GM21737 (cell line): ENCODE measurements around the gene SCGB1D1.
"Not testable (repeated sequence)": the region's sequence is repeated elsewhere in the genome, so short reads cannot be mapped to it uniquely, and the experiment has no call there.

Source experiments
- ATAC-seq: cut with Tn5 transposase; IDR thresholded peaks from one replicate; pipeline ENCODE4 v1.9.1; 2021; ENCODE audit warnings: mild to moderate bottlenecking, moderate library complexity; ENCODE audit not compliant: unreplicated experiment

Gene SCGB1D1

DNA sequence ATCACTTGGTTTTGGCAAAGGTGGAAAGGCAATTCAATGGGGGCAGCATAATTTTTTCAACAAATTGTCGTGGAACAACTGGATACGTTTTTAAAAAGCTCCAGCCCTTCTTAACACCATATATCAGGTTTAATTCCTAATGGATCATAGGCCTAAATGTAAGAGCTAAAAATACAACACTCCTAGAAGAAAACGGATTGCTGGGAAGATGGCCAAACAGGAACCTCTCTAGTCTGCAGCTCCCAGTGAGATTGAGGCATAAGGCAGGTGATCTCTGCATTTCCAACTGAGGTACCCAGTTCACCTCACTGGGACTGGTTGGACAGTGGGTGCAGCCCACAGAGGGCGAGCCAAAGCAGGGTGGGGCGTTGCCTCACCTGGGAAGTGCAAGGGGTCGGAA, 32.4 kb upstream of the SCGB1D1 start:
- ATAC-seq: no peak

- no peak for ATAC-seq
Measured at GRCh38 chr11:62166371-62166770, 23.6 kb upstream of the SCGB1D1 start.

GRCh38 chr11:62169448-62169847, 20.6 kb upstream of the SCGB1D1 start:
- ATAC-seq: no peak

DNA sequence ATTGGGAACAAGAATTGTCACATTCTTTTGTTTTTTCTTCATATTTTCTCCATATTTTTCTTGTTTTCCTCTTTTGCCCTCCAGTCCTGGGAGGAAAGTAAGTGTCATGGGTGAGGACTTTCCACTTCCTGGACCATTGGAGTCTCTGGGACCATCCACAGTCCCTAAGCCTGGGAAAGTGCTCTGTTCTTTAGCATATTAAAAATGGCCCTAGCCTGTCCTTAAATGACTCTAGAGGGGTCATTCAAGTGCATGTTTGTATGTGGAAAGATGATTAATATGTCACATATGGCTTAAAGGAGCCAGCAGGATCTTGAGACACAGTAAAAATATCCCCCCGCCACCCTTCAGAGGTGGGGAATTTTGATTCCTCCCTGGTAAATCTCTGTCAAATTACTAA, 20.1 kb upstream of the SCGB1D1 start:
- ATAC-seq: no peak

GRCh38 chr11:62171261-62171723, 18.7 kb upstream of the SCGB1D1 start:
- ATAC-seq: no peak

DNA sequence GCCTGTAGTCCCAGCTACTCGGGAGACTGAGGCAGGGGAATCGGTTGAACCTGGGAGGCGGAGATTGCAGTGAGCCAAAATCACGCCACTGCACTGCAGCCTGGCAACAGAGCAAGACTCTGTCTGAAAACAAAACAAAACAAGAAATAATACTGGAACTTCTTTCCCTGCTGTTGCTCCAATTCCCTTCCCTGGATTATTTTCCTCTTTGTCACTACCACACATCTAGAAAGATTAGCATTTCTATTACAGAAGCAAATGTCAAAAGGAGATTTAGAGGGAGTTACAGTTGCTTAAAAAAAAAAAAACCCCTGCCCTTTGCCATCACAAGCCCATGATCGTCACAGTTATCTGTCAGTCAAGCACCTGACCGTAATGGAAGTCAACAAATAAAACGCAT, 17.7 kb upstream of the SCGB1D1 start:
- ATAC-seq: no peak

GRCh38 chr11:62176766-62177165, 13.2 kb upstream of the SCGB1D1 start:
- ATAC-seq: no peak

DNA sequence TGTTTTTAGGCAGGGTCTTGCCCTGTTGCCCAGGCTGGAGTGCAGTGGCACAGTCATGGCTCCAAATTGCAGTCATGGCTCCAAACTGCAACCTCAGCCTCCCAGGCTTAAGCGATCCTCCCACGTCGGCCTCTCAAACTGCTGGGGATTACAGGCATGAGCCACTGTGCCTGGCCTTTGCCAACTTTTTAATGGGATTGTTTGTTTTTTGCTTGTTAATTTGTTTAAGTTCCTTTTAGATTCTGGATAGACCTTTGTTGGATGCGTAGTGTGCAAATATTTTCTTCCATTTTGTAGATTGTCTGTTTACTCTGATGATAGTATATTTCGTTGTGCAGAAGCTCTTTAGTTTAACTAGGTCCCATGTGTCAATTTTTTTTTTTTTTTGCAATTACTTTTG, 10.0 kb upstream of the SCGB1D1 start:
- ATAC-seq: no peak

GRCh38 chr11:62181097-62181496, 8.9 kb upstream of the SCGB1D1 start:
- no peak for ATAC-seq

- no peak for ATAC-seq
Measured at GRCh38 chr11:62182147-62182891, 7.7 kb upstream of the SCGB1D1 start.

DNA sequence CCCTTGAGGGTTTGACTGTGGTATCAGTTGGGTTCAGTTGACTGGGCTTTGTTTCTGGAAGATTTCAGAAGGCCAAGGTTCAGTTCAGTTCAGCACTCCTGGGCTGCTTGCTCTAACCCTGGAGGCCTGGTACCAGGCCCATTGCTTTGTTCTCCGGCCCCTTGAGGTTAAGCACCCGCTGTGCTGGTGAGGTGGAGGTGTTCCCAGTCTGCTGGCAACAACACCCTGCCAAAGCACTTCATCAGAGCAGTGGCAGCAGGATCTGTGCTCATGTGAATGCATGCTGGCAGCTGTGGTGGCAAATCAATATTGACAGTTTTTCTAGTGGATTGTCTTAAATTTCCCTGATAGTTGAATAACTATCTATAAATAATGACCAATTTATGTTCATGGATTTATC, 3.8 kb upstream of the SCGB1D1 start:
- no peak for ATAC-seq

- ATAC-seq: no peak
Measured at GRCh38 chr11:62193952-62194351, 3.9 kb downstream of the SCGB1D1 start.

GRCh38 chr11:62195010-62195409, 5.0 kb downstream of the SCGB1D1 start:
- not testable (repeated sequence) for ATAC-seq

- no peak for ATAC-seq
Measured at GRCh38 chr11:62195945-62196344, 5.9 kb downstream of the SCGB1D1 start.

GRCh38 chr11:62197400-62197799, 7.4 kb downstream of the SCGB1D1 start:
- ATAC-seq: not testable (repeated sequence)

- no peak for ATAC-seq
Measured at GRCh38 chr11:62201376-62201775, 11.4 kb downstream of the SCGB1D1 start.

GRCh38 chr11:62202910-62203309, 12.9 kb downstream of the SCGB1D1 start:
- no peak for ATAC-seq

GRCh38 chr11:62204430-62204829, 14.4 kb downstream of the SCGB1D1 start:
- no peak for ATAC-seq

DNA sequence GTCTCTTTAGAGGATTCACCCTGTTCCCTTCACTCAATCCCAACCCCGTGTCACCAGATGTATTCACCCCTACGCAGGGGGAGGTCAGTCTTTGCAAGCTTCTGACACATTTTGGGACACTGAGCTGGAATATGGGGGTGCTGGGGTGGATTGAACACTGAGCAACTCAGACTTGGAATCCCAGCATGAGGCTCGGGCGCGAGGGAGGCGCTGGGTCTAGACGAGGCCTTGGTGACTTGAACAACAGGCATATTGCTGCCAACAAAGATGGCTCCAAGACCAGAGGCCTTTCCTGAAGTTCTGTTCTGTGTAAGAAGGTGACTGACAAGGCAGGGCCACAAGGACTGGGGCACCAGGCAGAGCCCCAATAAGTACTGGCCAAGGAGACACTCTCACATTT, 15.4 kb downstream of the SCGB1D1 start:
- no peak for ATAC-seq

GRCh38 chr11:62206276-62207066, 16.5 kb downstream of the SCGB1D1 start:
- ATAC-seq: not testable (repeated sequence)

DNA sequence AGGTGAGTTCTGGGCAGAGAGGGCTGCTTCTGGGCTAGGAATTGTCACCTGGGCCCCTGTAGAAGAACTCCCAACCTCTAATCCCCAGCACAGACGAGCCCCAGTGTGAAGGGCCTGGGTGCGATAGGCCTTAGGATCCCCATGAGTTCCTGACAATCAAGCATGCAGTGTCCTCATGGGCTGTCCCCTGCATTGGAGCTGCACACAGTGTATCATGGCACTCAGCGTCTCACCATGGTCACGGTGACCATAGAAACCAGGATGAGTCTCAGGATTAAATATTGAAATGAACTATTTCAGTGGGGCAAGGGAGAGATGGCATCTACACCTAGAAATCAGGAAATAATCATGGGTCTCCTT, 18.7 kb downstream of the SCGB1D1 start:
- no peak for ATAC-seq

DNA sequence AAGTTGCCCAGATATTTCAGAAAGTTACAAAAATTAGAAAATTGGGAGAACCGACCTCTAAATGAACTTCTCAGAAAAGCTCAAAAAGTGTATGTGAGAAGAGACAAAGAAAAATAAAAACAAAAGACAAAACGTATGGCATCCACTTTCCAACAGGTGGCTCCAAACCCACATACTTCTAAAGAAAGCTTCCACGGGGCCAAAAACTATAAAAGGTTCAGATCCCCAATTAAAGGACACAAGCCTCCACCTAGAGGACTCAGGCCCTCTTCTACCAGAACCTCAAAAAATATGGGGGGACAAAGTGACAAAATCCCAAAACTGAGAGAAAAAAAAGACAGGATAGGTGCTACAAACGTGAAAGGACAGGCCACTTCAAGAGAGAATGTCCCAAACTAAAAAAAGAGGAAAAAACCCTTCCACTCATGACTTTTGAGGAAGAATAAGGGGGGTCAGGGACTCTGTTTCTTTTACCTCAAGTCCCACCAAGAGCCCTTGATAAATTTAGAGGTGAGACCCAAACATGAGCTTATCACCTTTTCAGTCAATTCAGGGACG, 27.3 kb downstream of the SCGB1D1 start:
- no peak for ATAC-seq
